GM23338 (cell line): ENCODE results near the gene SNX2.

Experiments
- EZH2 ChIP-seq: fragments of 200-600 bp; sonication (generic); IDR thresholded peaks from one replicate; pipeline ENCODE4 v1.8.0; 2017; ENCODE audit warnings: antibody characterized with exemption, mild to moderate bottlenecking, low read depth; ENCODE audit not compliant: unreplicated experiment
- EZH2phosphoT487 ChIP-seq: fragments of 200-600 bp; sonication (generic); IDR thresholded peaks from one replicate; pipeline ENCODE4 v1.8.1; 2018; ENCODE audit warnings: antibody characterized with exemption; ENCODE audit not compliant: unreplicated experiment
- JUNB ChIP-seq: IDR thresholded peaks from one replicate; pipeline ENCODE4 v1.6.1; 2016; ENCODE audit warnings: antibody characterized with exemption; ENCODE audit not compliant: unreplicated experiment
- NANOG ChIP-seq: IDR thresholded peaks from 2 replicates; pipeline ENCODE4 v1.6.1; 2016; ENCODE audit warnings: antibody characterized with exemption, borderline replicate concordance
- POLR2AphosphoS5 ChIP-seq: IDR thresholded peaks from 2 replicates; pipeline ENCODE4 v1.6.1; 2016; ENCODE audit warnings: antibody characterized with exemption, low read depth
- STAT1 ChIP-seq: IDR thresholded peaks from one replicate; pipeline ENCODE4 v1.6.1; 2016; ENCODE audit warnings: antibody characterized with exemption; ENCODE audit not compliant: unreplicated experiment
- ZNF114 ChIP-seq: fragments of 250-450 bp; sonication (Bioruptor Pico); IDR thresholded peaks from 2 replicates; pipeline ENCODE4 v1.5.0; 2020; ENCODE audit warnings: mild to moderate bottlenecking, moderate library complexity
- TF ChIP-seq, protein P1 (sequence below), 2 experiments: fragments of 200-600 bp in 1 of 2; sonication (generic) in 1 of 2; conservative IDR thresholded peaks; 2 replicates each; pipeline versions ENCODE4 v1.5.1 to v1.6.1; 2016 to 2017; ENCODE audit warnings: antibody characterized with exemption in 2 of 2, low read depth in 2 of 2, mild to moderate bottlenecking in 2 of 2, moderate library complexity in 1 of 2
- TF ChIP-seq, protein P2 (sequence below): IDR thresholded peaks from one replicate; pipeline ENCODE4 v1.6.1; 2018; ENCODE audit warnings: antibody characterized with exemption; ENCODE audit not compliant: unreplicated experiment

DNA sequence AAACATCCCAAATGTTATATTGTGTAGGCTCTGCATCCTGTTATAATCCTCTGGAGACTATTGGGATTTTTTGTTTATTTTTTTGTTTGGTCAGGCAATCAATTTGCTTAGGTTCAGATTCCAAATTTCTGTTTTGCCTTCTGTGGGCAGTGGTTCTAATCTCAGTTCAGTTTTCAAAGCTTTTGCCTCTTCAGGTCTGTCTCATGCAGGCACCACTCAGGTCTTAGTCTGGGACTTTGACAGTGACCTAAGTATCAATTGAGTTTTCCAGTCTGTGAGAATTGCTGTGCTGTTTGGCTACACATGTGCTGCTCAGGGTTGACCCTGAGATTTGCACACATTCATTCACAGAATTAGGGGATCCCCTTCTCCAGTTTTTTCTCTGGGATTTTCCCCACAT, 14.1 kb downstream of the SNX2 start:
- TF ChIP-seq, protein P1, sequence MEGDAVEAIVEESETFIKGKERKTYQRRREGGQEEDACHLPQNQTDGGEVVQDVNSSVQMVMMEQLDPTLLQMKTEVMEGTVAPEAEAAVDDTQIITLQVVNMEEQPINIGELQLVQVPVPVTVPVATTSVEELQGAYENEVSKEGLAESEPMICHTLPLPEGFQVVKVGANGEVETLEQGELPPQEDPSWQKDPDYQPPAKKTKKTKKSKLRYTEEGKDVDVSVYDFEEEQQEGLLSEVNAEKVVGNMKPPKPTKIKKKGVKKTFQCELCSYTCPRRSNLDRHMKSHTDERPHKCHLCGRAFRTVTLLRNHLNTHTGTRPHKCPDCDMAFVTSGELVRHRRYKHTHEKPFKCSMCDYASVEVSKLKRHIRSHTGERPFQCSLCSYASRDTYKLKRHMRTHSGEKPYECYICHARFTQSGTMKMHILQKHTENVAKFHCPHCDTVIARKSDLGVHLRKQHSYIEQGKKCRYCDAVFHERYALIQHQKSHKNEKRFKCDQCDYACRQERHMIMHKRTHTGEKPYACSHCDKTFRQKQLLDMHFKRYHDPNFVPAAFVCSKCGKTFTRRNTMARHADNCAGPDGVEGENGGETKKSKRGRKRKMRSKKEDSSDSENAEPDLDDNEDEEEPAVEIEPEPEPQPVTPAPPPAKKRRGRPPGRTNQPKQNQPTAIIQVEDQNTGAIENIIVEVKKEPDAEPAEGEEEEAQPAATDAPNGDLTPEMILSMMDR (conservative IDR thresholded peaks at IDR 0.05; ENCODE audit: low read depth in 2 of 2): no peak
- no peak for TF ChIP-seq NANOG
- TF ChIP-seq EZH2: no peak
- TF ChIP-seq, protein P2, sequence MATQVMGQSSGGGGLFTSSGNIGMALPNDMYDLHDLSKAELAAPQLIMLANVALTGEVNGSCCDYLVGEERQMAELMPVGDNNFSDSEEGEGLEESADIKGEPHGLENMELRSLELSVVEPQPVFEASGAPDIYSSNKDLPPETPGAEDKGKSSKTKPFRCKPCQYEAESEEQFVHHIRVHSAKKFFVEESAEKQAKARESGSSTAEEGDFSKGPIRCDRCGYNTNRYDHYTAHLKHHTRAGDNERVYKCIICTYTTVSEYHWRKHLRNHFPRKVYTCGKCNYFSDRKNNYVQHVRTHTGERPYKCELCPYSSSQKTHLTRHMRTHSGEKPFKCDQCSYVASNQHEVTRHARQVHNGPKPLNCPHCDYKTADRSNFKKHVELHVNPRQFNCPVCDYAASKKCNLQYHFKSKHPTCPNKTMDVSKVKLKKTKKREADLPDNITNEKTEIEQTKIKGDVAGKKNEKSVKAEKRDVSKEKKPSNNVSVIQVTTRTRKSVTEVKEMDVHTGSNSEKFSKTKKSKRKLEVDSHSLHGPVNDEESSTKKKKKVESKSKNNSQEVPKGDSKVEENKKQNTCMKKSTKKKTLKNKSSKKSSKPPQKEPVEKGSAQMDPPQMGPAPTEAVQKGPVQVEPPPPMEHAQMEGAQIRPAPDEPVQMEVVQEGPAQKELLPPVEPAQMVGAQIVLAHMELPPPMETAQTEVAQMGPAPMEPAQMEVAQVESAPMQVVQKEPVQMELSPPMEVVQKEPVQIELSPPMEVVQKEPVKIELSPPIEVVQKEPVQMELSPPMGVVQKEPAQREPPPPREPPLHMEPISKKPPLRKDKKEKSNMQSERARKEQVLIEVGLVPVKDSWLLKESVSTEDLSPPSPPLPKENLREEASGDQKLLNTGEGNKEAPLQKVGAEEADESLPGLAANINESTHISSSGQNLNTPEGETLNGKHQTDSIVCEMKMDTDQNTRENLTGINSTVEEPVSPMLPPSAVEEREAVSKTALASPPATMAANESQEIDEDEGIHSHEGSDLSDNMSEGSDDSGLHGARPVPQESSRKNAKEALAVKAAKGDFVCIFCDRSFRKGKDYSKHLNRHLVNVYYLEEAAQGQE: no peak
- no peak for TF ChIP-seq EZH2phosphoT487
- TF ChIP-seq STAT1: no peak
- TF ChIP-seq ZNF114 (CRISPR knock-in tag): no peak
- TF ChIP-seq POLR2AphosphoS5: no peak
- no peak for TF ChIP-seq JUNB
